GM23338 (cell line): ENCODE results near the gene MME. TPM values are rescaled to one million over a fixed set of nuclear protein-coding genes. Genes with fewer than 3 reads are reported as not detected.

ENCODE experiments used
- ATAC-seq: fragments of 200-7000 bp; cut with Tn5 transposase; 3 replicates; pipeline ENCODE4 v1.9.1; 2020
- DNase-seq: peaks from one replicate; pipeline ENCODE4 v3.0.0-alpha.2; 2015; ENCODE audit warnings: low spot score
- H2AFZ ChIP-seq: fragments of 200-600 bp; sonication (generic); 2 replicates; pipeline ENCODE4 v1.8.0; 2016; ENCODE audit warnings: antibody characterized with exemption, mild to moderate bottlenecking, moderate library complexity
- H3F3A ChIP-seq: fragments of 200-600 bp; sonication (generic); replicated peaks from 2 replicates; pipeline ENCODE4 v1.8.0; 2017; ENCODE audit warnings: antibody characterized with exemption, mixed run types, low read depth
- H3K27ac ChIP-seq: fragments of 200-600 bp; sonication (generic); 2 replicates; pipeline ENCODE4 v1.6.1; 2016; ENCODE audit warnings: low read depth
- H3K27me3 ChIP-seq: fragments of 200-600 bp; sonication (generic); 2 replicates; pipeline ENCODE4 v1.8.0; 2016; ENCODE audit warnings: mild to moderate bottlenecking, mixed run types, moderate library complexity; ENCODE audit not compliant: insufficient read depth
- H3K36me3 ChIP-seq: fragments of 200-600 bp; sonication (generic); 2 replicates; pipeline ENCODE4 v1.8.0; 2016; ENCODE audit warnings: mild to moderate bottlenecking; ENCODE audit not compliant: insufficient read depth
- H3K4me1 ChIP-seq: fragments of 200-600 bp; sonication (generic); 2 replicates; pipeline ENCODE4 v1.8.0; 2016; ENCODE audit warnings: mild to moderate bottlenecking, moderate library complexity; ENCODE audit not compliant: insufficient read depth
- H3K4me2 ChIP-seq: fragments of 200-600 bp; sonication (generic); 2 replicates; pipeline ENCODE4 v1.7.1; 2017; ENCODE audit warnings: mixed run types
- H3K4me3 ChIP-seq: fragments of 200-600 bp; sonication (generic); 2 replicates; pipeline ENCODE4 v1.6.1; 2016; ENCODE audit warnings: mixed run types
- H3K79me2 ChIP-seq: fragments of 200-600 bp; sonication (generic); replicated peaks from 2 replicates; pipeline ENCODE4 v1.8.0; 2017; ENCODE audit warnings: mild to moderate bottlenecking; ENCODE audit not compliant: insufficient read depth
- H3K9me2 ChIP-seq: fragments of 200-600 bp; sonication (generic); 2 replicates; pipeline ENCODE4 v1.8.0; 2017; ENCODE audit not compliant: insufficient read depth
- H4K20me1 ChIP-seq: fragments of 200-600 bp; sonication (generic); replicated peaks from 2 replicates; pipeline ENCODE4 v1.8.0; 2017; ENCODE audit warnings: mild to moderate bottlenecking; ENCODE audit not compliant: insufficient read depth
- H3K27ac Mint-ChIP-seq: 2 replicates; pipeline ENCODE4 v1.8.0; 2020; ENCODE audit warnings: inconsistent platforms, mild to moderate bottlenecking, moderate library complexity, mixed read lengths
- H3K27me3 Mint-ChIP-seq: 3 replicates; pipeline ENCODE4 v1.8.0; 2022; ENCODE audit warnings: low read depth, mild to moderate bottlenecking, moderate library complexity, mixed read lengths, inconsistent platforms; ENCODE audit not compliant: insufficient read depth, poor library complexity
- H3K36me3 Mint-ChIP-seq: 3 replicates; pipeline ENCODE4 v1.8.0; 2021; ENCODE audit warnings: low read depth, mild to moderate bottlenecking, inconsistent platforms, moderate library complexity, mixed read lengths
- H3K4me1 Mint-ChIP-seq: 3 replicates; pipeline ENCODE4 v1.8.0; 2020; ENCODE audit warnings: mild to moderate bottlenecking, inconsistent platforms, mixed read lengths
- H3K4me3 Mint-ChIP-seq: 3 replicates; pipeline ENCODE4 v1.8.0; 2021; ENCODE audit warnings: moderate library complexity, mild to moderate bottlenecking, inconsistent platforms, mixed read lengths
- H3K9me3 Mint-ChIP-seq: 3 replicates; pipeline ENCODE4 v1.8.0; 2020; ENCODE audit warnings: moderate library complexity, mild to moderate bottlenecking, inconsistent platforms, mixed read lengths
- CREB1 ChIP-seq: fragments of 250-450 bp; sonication (Bioruptor Pico); IDR thresholded peaks from 2 replicates; pipeline ENCODE4 v1.5.0; 2020; ENCODE audit warnings: low read depth, mild to moderate bottlenecking, moderate library complexity
- CTCF ChIP-seq, 2 experiments: fragments of 200-600 bp in 1 of 2; sonication (generic) in 1 of 2; conservative IDR thresholded peaks; 2 replicates each; pipeline versions ENCODE4 v1.5.1 to v1.6.1; 2016 to 2017; ENCODE audit warnings: antibody characterized with exemption in 2 of 2, low read depth in 2 of 2, mild to moderate bottlenecking in 2 of 2, moderate library complexity in 1 of 2
- EZH2 ChIP-seq: fragments of 200-600 bp; sonication (generic); IDR thresholded peaks from one replicate; pipeline ENCODE4 v1.8.0; 2017; ENCODE audit warnings: antibody characterized with exemption, mild to moderate bottlenecking, low read depth; ENCODE audit not compliant: unreplicated experiment
- EZH2phosphoT487 ChIP-seq: fragments of 200-600 bp; sonication (generic); IDR thresholded peaks from one replicate; pipeline ENCODE4 v1.8.1; 2018; ENCODE audit warnings: antibody characterized with exemption; ENCODE audit not compliant: unreplicated experiment
- JUNB ChIP-seq: IDR thresholded peaks from one replicate; pipeline ENCODE4 v1.6.1; 2016; ENCODE audit warnings: antibody characterized with exemption; ENCODE audit not compliant: unreplicated experiment
- NANOG ChIP-seq: IDR thresholded peaks from 2 replicates; pipeline ENCODE4 v1.6.1; 2016; ENCODE audit warnings: antibody characterized with exemption, borderline replicate concordance
- POLR2AphosphoS5 ChIP-seq: IDR thresholded peaks from 2 replicates; pipeline ENCODE4 v1.6.1; 2016; ENCODE audit warnings: antibody characterized with exemption, low read depth
- STAT1 ChIP-seq: IDR thresholded peaks from one replicate; pipeline ENCODE4 v1.6.1; 2016; ENCODE audit warnings: antibody characterized with exemption; ENCODE audit not compliant: unreplicated experiment
- polyA plus RNA-seq: library from polyadenylated mRNA; unstranded; fragments of >200 nt; fragmentation: Nextera tagmentation; extraction: Ambion mirVana; gene quantifications from 2 replicates; pipeline ENCODE4 v1.2.1, GENCODE V29; 2016
- total RNA-seq: library from RNA; depleted of rRNA; stranded (reverse); fragments of >200 nt; shearing (Covaris generic); gene quantifications from 2 replicates; pipeline ENCODE4 v1.2.3, GENCODE V29; 2014
- TF ChIP-seq, protein P1 (sequence below): fragments of 250-450 bp; sonication (Bioruptor Pico); IDR thresholded peaks from 2 replicates; pipeline ENCODE4 v1.5.0; 2020; ENCODE audit warnings: mild to moderate bottlenecking, moderate library complexity

MME gene
- total and polyA plus RNA-seq, 2 experiments from 2014 or later = 15.2 to 76.7 TPM

GRCh38 chr3:155197786-155198185 lies 117.7 kb downstream of the MME start:
- Mint-ChIP-seq H3K27me3 (no peaks in the 10 kb centered on the region), H3K27ac (no peak overlapping the region), H3K9me3 (no peaks in the 10 kb centered on the region), H3K4me1 (no peaks in the 10 kb centered on the region; the same call in 2 of the 3 replicates), H3K36me3 (no peaks in the 10 kb centered on the region), H3K4me3 (no peak overlapping the region)
- Histone ChIP-seq H3K9me2 (peaks cover 8% of the 10 kb centered on the region; the same call in 1 of the 2 replicates), H3K4me3 (no peak overlapping the region), H4K20me1 (no peaks in the 10 kb centered on the region), H3K27me3 (no peaks in the 10 kb centered on the region), H3F3A (no peaks in the 10 kb centered on the region), H2AFZ (no peak overlapping the region; the same call in 1 of the 2 replicates), H3K27ac (no peak overlapping the region), H3K79me2 (no peaks in the 10 kb centered on the region), H3K4me2 (no peak overlapping the region), H3K4me1 (no peaks in the 10 kb centered on the region), H3K36me3 (no peaks in the 10 kb centered on the region)
- DNase-seq (no peak), ATAC-seq (no peak)
- TF ChIP-seq, protein P1, sequence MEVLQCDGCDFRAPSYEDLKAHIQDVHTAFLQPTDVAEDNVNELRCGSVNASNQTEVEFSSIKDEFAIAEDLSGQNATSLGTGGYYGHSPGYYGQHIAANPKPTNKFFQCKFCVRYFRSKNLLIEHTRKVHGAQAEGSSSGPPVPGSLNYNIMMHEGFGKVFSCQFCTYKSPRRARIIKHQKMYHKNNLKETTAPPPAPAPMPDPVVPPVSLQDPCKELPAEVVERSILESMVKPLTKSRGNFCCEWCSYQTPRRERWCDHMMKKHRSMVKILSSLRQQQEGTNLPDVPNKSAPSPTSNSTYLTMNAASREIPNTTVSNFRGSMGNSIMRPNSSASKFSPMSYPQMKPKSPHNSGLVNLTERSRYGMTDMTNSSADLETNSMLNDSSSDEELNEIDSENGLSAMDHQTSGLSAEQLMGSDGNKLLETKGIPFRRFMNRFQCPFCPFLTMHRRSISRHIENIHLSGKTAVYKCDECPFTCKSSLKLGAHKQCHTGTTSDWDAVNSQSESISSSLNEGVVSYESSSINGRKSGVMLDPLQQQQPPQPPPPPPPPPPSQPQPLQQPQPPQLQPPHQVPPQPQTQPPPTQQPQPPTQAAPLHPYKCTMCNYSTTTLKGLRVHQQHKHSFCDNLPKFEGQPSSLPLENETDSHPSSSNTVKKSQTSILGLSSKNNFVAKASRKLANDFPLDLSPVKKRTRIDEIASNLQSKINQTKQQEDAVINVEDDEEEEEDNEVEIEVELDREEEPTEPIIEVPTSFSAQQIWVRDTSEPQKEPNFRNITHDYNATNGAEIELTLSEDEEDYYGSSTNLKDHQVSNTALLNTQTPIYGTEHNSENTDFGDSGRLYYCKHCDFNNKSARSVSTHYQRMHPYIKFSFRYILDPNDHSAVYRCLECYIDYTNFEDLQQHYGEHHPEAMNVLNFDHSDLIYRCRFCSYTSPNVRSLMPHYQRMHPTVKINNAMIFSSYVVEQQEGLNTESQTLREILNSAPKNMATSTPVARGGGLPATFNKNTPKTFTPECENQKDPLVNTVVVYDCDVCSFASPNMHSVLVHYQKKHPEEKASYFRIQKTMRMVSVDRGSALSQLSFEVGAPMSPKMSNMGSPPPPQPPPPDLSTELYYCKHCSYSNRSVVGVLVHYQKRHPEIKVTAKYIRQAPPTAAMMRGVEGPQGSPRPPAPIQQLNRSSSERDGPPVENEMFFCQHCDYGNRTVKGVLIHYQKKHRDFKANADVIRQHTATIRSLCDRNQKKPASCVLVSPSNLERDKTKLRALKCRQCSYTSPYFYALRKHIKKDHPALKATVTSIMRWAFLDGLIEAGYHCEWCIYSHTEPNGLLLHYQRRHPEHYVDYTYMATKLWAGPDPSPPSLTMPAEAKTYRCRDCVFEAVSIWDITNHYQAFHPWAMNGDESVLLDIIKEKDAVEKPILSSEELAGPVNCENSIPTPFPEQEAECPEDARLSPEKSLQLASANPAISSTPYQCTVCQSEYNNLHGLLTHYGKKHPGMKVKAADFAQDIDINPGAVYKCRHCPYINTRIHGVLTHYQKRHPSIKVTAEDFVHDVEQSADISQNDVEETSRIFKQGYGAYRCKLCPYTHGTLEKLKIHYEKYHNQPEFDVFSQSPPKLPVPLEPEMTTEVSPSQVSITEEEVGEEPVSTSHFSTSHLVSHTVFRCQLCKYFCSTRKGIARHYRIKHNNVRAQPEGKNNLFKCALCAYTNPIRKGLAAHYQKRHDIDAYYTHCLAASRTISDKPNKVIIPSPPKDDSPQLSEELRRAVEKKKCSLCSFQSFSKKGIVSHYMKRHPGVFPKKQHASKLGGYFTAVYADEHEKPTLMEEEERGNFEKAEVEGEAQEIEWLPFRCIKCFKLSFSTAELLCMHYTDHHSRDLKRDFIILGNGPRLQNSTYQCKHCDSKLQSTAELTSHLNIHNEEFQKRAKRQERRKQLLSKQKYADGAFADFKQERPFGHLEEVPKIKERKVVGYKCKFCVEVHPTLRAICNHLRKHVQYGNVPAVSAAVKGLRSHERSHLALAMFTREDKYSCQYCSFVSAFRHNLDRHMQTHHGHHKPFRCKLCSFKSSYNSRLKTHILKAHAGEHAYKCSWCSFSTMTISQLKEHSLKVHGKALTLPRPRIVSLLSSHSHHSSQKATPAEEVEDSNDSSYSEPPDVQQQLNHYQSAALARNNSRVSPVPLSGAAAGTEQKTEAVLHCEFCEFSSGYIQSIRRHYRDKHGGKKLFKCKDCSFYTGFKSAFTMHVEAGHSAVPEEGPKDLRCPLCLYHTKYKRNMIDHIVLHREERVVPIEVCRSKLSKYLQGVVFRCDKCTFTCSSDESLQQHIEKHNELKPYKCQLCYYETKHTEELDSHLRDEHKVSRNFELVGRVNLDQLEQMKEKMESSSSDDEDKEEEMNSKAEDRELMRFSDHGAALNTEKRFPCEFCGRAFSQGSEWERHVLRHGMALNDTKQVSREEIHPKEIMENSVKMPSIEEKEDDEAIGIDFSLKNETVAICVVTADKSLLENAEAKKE (CRISPR knock-in tag) = no peak
- TF ChIP-seq NANOG (no peak), EZH2 (no peak), CREB1 (CRISPR knock-in tag) (no peak), CTCF (conservative IDR thresholded peaks at IDR 0.05; ENCODE audit: low read depth in 2 of 2) (no peak), JUNB (no peak), EZH2phosphoT487 (no peak), POLR2AphosphoS5 (no peak), STAT1 (no peak)
